Stimulated activated naive CD8-positive, alpha-beta T cell treated with anti-CD3 and anti-CD28 coated beads, Interleukin-15, Interleukin-2, amounts not matched to agents 100 ng/mL and 50 ng/mL, for 24 hours (primary cell): Measurements from ENCODE around the gene ABLIM2.

Source experiments
- H3K27ac Mint-ChIP-seq: one replicate; pipeline ENCODE4 v1.8.0; 2021; ENCODE audit warnings: mild to moderate bottlenecking, mixed read lengths
- H3K27me3 Mint-ChIP-seq: one replicate; pipeline ENCODE4 v1.8.0; 2021; ENCODE audit warnings: mixed read lengths
- H3K36me3 Mint-ChIP-seq: one replicate; pipeline ENCODE4 v1.8.0; 2021; ENCODE audit warnings: low read depth, mixed read lengths
- H3K4me1 Mint-ChIP-seq: one replicate; pipeline ENCODE4 v1.8.0; 2021; ENCODE audit warnings: low read depth, mixed read lengths
- H3K4me3 Mint-ChIP-seq: one replicate; pipeline ENCODE4 v1.8.0; 2021; ENCODE audit warnings: mild to moderate bottlenecking, mixed read lengths
- H3K9me3 Mint-ChIP-seq: one replicate; pipeline ENCODE4 v1.8.0; 2021; ENCODE audit warnings: mixed read lengths

Gene ABLIM2

GRCh38 chr4:8084031-8084660, 74.5 kb downstream of the ABLIM2 start:
- no peaks in the 10 kb centered on the region for H3K9me3 Mint-ChIP-seq
- no peaks in the 10 kb centered on the region for H3K27me3 Mint-ChIP-seq
- no peaks in the 10 kb centered on the region for H3K4me1 Mint-ChIP-seq
- no peaks in the 10 kb centered on the region for H3K36me3 Mint-ChIP-seq
- no peak overlapping the region for H3K27ac Mint-ChIP-seq
- no peak overlapping the region for H3K4me3 Mint-ChIP-seq

DNA sequence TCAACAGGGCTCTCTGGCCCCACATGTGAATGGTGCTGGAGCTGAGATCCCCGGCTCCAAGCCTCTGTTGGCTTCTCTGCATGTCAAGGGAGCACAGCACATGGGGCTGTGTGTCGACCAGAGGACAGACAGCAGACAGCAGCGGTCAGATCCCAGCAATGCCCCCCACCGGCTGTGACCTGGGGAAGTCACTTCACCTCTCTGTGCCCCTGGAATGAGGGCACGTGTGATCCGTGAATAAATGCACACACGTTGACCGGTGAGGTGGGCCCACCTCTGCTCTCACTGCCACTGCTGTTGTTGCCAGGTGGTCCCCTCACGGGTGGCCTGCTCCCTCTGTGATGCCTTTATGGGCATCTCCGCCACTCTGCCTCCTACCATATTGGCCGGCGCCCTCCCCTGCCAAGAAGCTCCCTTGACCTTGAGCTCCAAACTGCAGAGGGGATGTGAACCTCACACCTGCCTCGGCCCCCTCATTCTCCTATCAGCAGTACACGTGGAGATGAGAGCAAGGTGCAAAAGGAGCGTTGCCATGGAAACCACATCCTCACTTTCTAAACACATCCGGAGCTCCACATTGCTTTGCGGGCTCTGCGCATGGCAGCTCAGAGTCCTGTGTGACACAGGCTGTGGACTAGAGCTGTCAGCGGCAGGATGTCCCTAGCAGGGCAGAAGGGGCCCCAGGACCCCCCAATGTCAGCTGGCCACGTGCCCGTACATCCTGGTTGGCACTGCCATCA, 75.4 kb downstream of the ABLIM2 start:
- no peak overlapping the region for H3K27ac Mint-ChIP-seq
- H3K27me3 Mint-ChIP-seq, result no peaks in the 10 kb centered on the region
- H3K36me3 Mint-ChIP-seq, result no peaks in the 10 kb centered on the region
- H3K9me3 Mint-ChIP-seq, result no peaks in the 10 kb centered on the region
- no peak overlapping the region for H3K4me3 Mint-ChIP-seq
- no peaks in the 10 kb centered on the region for H3K4me1 Mint-ChIP-seq

DNA sequence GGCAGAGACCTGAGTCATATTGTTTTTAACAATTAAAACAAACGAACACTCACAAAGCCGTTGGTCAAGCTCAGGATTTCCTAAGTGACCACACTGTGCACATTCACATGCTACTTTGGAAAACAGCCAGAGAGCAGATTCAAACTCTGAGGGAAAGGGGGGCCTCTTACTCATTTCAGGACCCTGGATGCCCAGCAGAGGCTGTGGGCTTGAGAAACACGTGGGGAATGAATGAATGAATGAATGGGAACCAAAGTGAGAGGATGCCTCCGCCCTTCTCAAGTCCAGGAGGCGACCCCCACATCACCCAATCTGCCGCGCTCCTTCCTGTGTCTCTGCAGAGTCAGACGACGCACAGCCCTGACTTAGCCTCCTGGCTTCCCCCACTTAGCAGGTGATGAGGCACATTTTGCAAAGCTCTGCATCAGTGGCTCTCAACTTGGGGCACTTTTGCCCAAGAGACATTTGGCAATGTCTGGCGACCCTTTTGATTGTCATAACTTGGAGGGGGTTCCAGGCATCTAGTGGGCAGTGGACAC, 76.0 kb downstream of the ABLIM2 start:
- Mint-ChIP-seq H3K9me3 (no peaks in the 10 kb centered on the region), H3K36me3 (no peaks in the 10 kb centered on the region), H3K4me3 (no peak overlapping the region), H3K27me3 (no peaks in the 10 kb centered on the region), H3K27ac (no peak overlapping the region), H3K4me1 (no peaks in the 10 kb centered on the region)

- H3K4me1 Mint-ChIP-seq, result no peaks in the 10 kb centered on the region
Observed at GRCh38 chr4:8081621-8082516, 76.7 kb downstream of the ABLIM2 start.

DNA sequence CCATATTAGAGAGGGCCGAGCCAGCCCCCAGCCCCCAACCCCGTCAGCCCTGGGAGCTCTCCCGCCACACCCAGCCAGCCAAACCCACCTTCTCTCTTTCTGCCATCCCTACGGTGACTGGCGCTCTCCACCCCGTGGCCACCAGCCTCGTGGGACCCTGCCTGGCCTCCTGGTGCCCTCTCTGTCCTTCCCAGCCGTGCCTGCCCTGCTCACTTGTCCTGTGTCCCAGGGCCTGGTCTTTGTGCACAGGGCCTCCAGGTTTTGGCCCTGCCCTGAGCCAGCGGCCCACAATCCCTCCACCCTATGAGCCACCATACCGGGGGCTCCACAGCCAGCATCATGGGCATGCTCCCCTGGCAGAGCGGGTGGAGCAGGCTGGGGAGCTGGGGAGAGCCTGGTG, 77.4 kb downstream of the ABLIM2 start:
- no peak overlapping the region for H3K4me3 Mint-ChIP-seq
- no peaks in the 10 kb centered on the region for H3K36me3 Mint-ChIP-seq
- H3K27ac Mint-ChIP-seq, result no peak overlapping the region
- no peaks in the 10 kb centered on the region for H3K27me3 Mint-ChIP-seq
- no peaks in the 10 kb centered on the region for H3K9me3 Mint-ChIP-seq
- H3K4me1 Mint-ChIP-seq, result no peaks in the 10 kb centered on the region

More at GRCh38 chr4:8081621-8082516, 76.7 kb downstream of the ABLIM2 start:
- no peak overlapping the region for H3K27ac Mint-ChIP-seq
- H3K27me3 Mint-ChIP-seq, result no peaks in the 10 kb centered on the region
- H3K4me3 Mint-ChIP-seq, result no peak overlapping the region
- no peaks in the 10 kb centered on the region for H3K36me3 Mint-ChIP-seq
- no peaks in the 10 kb centered on the region for H3K9me3 Mint-ChIP-seq

- Mint-ChIP-seq H3K27me3 (no peaks in the 10 kb centered on the region), H3K27ac (no peak overlapping the region), H3K9me3 (no peaks in the 10 kb centered on the region), H3K4me1 (no peaks in the 10 kb centered on the region), H3K36me3 (no peaks in the 10 kb centered on the region), H3K4me3 (no peak overlapping the region)
Observed at GRCh38 chr4:8080754-8081065, 77.9 kb downstream of the ABLIM2 start.

- H3K36me3 Mint-ChIP-seq, result no peaks in the 10 kb centered on the region
Observed at GRCh38 chr4:8079916-8080753, 78.5 kb downstream of the ABLIM2 start.

GRCh38 chr4:8079031-8079885, 79.4 kb downstream of the ABLIM2 start:
- Mint-ChIP-seq H3K4me1 (no peaks in the 10 kb centered on the region), H3K4me3 (no peak overlapping the region), H3K27ac (no peak overlapping the region), H3K36me3 (no peaks in the 10 kb centered on the region), H3K9me3 (no peaks in the 10 kb centered on the region), H3K27me3 (no peaks in the 10 kb centered on the region)

More at GRCh38 chr4:8079916-8080753, 78.5 kb downstream of the ABLIM2 start:
- Mint-ChIP-seq H3K4me1 (no peaks in the 10 kb centered on the region), H3K27me3 (no peaks in the 10 kb centered on the region), H3K9me3 (no peaks in the 10 kb centered on the region), H3K4me3 (no peak overlapping the region), H3K27ac (no peak overlapping the region)

DNA sequence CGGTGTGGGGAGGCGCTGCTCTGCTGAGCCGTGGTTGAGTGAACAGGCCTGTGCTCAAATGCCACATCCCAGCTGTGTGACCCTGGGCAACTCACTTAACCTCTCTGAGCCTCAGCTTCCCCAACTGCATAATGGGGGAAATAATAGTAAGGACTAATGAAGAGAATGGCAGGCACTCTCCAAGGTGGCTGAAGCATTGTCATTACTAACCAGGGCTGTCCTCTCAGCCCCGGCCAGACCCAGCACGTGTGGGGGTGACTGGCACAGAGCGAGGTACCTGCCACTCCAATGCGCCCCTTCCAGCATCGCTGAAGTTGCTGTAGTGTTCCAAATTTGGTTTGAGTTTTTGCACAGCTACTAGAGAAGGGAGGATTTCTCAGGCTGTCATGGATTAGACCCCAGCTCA, 80.0 kb downstream of the ABLIM2 start:
- Mint-ChIP-seq H3K9me3 (no peaks in the 10 kb centered on the region), H3K27me3 (no peaks in the 10 kb centered on the region), H3K4me3 (no peak overlapping the region), H3K27ac (no peak overlapping the region), H3K36me3 (no peaks in the 10 kb centered on the region), H3K4me1 (no peaks in the 10 kb centered on the region)

DNA sequence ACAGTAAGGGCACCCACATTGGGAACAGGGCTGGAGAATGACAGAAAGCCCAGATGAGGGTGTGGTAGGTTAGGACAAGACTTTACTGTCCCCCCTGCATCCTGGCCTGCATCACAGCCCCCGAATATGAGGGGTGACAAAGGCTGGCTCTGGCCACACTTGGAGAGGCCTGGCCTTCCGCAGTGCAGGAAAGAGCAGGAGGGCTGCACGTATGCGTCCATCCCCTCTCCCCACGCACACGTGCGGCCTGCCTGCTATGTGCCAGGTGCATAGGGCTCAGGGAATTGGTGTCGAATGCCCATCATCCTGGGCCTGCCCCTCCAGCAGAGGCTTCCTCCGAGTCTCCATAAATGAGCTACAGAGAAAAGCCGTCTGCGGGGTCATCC, 80.5 kb downstream of the ABLIM2 start:
- Mint-ChIP-seq H3K9me3 (no peaks in the 10 kb centered on the region), H3K27me3 (no peaks in the 10 kb centered on the region), H3K4me1 (no peaks in the 10 kb centered on the region), H3K4me3 (no peak overlapping the region), H3K27ac (no peak overlapping the region), H3K36me3 (no peaks in the 10 kb centered on the region)

- peaks cover 6% of the 10 kb centered on the region for H3K27me3 Mint-ChIP-seq
- H3K36me3 Mint-ChIP-seq, result no peaks in the 10 kb centered on the region
- H3K9me3 Mint-ChIP-seq, result no peaks in the 10 kb centered on the region
- no peak overlapping the region for H3K27ac Mint-ChIP-seq
- no peak overlapping the region for H3K4me3 Mint-ChIP-seq
- no peaks in the 10 kb centered on the region for H3K4me1 Mint-ChIP-seq
Observed at GRCh38 chr4:8077181-8078108, 81.2 kb downstream of the ABLIM2 start.

DNA sequence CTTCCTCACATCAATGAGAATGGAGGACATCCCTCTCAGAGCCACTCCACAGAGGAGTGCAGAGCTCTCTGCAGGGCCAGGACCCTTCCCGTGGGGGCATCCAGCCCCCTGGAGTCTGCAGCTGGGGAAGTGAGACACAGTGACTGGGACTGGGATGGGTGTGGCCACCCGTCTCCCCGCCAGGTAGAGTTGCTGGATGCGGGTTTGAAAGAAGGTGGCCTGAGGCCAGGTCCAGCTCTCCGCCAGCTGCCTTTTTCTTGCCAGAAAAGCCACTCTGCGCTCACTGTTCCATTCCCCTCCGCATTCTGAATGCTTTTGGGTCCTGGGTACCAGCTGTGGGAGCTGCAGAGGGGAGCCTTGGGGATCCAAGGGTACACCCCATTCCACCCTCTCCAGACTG, 82.6 kb downstream of the ABLIM2 start:
- Mint-ChIP-seq H3K4me1 (no peaks in the 10 kb centered on the region), H3K36me3 (no peaks in the 10 kb centered on the region), H3K27me3 (peaks cover 6% of the 10 kb centered on the region), H3K27ac (no peak overlapping the region), H3K4me3 (no peak overlapping the region), H3K9me3 (no peaks in the 10 kb centered on the region)
